IMR-90 (cell line): ENCODE measurements around the gene LILRB2. TPM values are rescaled to one million over a fixed set of nuclear protein-coding genes. Genes with fewer than 3 reads are reported as not detected.

ENCODE experiments used
- ATAC-seq: fragments of 200-7000 bp; cut with Tn5 transposase; 2 replicates; pipeline ENCODE4 v1.9.1; 2020; ENCODE audit warnings: low read depth, mild to moderate bottlenecking, moderate library complexity
- BruUV-seq: library from RNA; stranded (reverse); fragments of 400-500 nt; replicated peaks from 2 replicates; lab custom pipeline; 2021; lab: Mats Ljungman, UMichigan
- CTCF ChIA-PET: fragments of 300-600 bp; formaldehyde crosslinking; extraction: SDS; loops from one replicate; lab custom pipeline; 2021; ENCODE audit warnings: antibody characterized with exemption; lab: Yijun Ruan, JAX
- POLR2A ChIA-PET: fragments of 300-600 bp; sonication (Branson Sonifier 250); formaldehyde crosslinking; loops from one replicate; lab custom pipeline; 2022; ENCODE audit warnings: antibody characterized with exemption; ENCODE audit not compliant: unreplicated experiment; lab: Charles Lee
- DNase-seq: peaks from one replicate; pipeline ENCODE4 v3.0.0; 2013
- H2AFZ ChIP-seq: replicated peaks from 2 replicates; pipeline ENCODE3; 2013; ENCODE audit warnings: low read length, mild to moderate bottlenecking; ENCODE audit not compliant: poor library complexity
- H2AK5ac ChIP-seq: 2 replicates; pipeline ENCODE4 v1.6.1; 2013; ENCODE audit warnings: low read depth, low read length, inconsistent platforms
- H2AK9ac ChIP-seq: replicated peaks from 2 replicates; pipeline ENCODE3; 2013; ENCODE audit warnings: mild to moderate bottlenecking, low read depth, low read length, moderate library complexity; ENCODE audit not compliant: poor library complexity
- H2BK120ac ChIP-seq: 2 replicates; pipeline ENCODE4 v1.6.1; 2013; ENCODE audit warnings: low read depth, low read length, inconsistent platforms
- H2BK15ac ChIP-seq: 3 replicates; pipeline ENCODE4 v1.6.1; 2013; ENCODE audit warnings: low read depth, low read length, inconsistent platforms
- H2BK20ac ChIP-seq: 2 replicates; pipeline ENCODE4 v1.6.1; 2013; ENCODE audit warnings: low read depth, mild to moderate bottlenecking, inconsistent platforms, low read length, moderate library complexity
- H2BK5ac ChIP-seq: 2 replicates; pipeline ENCODE4 v1.6.1; 2013; ENCODE audit warnings: mild to moderate bottlenecking, low read depth, low read length, inconsistent platforms; ENCODE audit not compliant: poor library complexity, severe bottlenecking
- H3K14ac ChIP-seq: replicated peaks from 2 replicates; pipeline ENCODE4 v1.6.1; 2013; ENCODE audit warnings: low read depth, low read length, inconsistent platforms
- H3K18ac ChIP-seq: 2 replicates; pipeline ENCODE4 v1.6.1; 2013; ENCODE audit warnings: low read depth, low read length, control low read depth
- H3K23ac ChIP-seq: 2 replicates; pipeline ENCODE4 v1.6.1; 2013; ENCODE audit warnings: low read depth, low read length, inconsistent platforms
- H3K27ac ChIP-seq: 2 replicates; pipeline ENCODE4 v1.5.1; 2013; ENCODE audit warnings: mild to moderate bottlenecking, control low read depth, low read length; ENCODE audit not compliant: insufficient read depth
- H3K27me3 ChIP-seq: 2 replicates; pipeline ENCODE4 v1.6.1; 2013; ENCODE audit warnings: low read length; ENCODE audit not compliant: control insufficient read depth, insufficient read depth
- H3K36me3 ChIP-seq: 2 replicates; pipeline ENCODE4 v1.6.1; 2013; ENCODE audit warnings: low read length, mixed read lengths; ENCODE audit not compliant: control insufficient read depth, insufficient read depth
- H3K4ac ChIP-seq: 2 replicates; pipeline ENCODE4 v1.6.1; 2013; ENCODE audit warnings: low read depth, low read length, inconsistent platforms
- H3K4me1 ChIP-seq: 2 replicates; pipeline ENCODE4 v1.6.1; 2013; ENCODE audit warnings: low read length, mixed read lengths; ENCODE audit not compliant: control insufficient read depth, insufficient read depth
- H3K4me2 ChIP-seq: 2 replicates; pipeline ENCODE4 v1.6.1; 2013; ENCODE audit warnings: low read depth, mild to moderate bottlenecking, control low read depth, low read length, moderate library complexity
- H3K4me3 ChIP-seq: 2 replicates; pipeline ENCODE4 v1.5.1; 2013; ENCODE audit warnings: low read depth, mild to moderate bottlenecking, control low read depth, low read length, moderate library complexity; ENCODE audit not compliant: insufficient read depth
- H3K56ac ChIP-seq: 2 replicates; pipeline ENCODE4 v1.6.1; 2013; ENCODE audit warnings: low read length, inconsistent platforms; ENCODE audit not compliant: insufficient read depth; ENCODE audit errors: extremely low read depth
- H3K79me1 ChIP-seq, 2 experiments: 2 replicates each; pipeline ENCODE4 v1.6.1; 2013; ENCODE audit warnings: low read length in 2 of 2, inconsistent platforms in 1 of 2, low read depth in 1 of 2
- H3K9ac ChIP-seq: 2 replicates; pipeline ENCODE4 v1.6.1; 2013; ENCODE audit warnings: low read depth, low read length, control low read depth
- H3K9me1 ChIP-seq: 2 replicates; pipeline ENCODE4 v1.6.1; 2013; ENCODE audit warnings: low read length, inconsistent platforms; ENCODE audit not compliant: insufficient read depth
- H3K9me3 ChIP-seq: 2 replicates; pipeline ENCODE4 v1.6.1; 2013; ENCODE audit warnings: low read length; ENCODE audit not compliant: control insufficient read depth, insufficient read depth
- H4K20me1 ChIP-seq: 2 replicates; pipeline ENCODE4 v1.6.1; 2013; ENCODE audit warnings: low read length, inconsistent platforms; ENCODE audit not compliant: insufficient read depth
- H4K5ac ChIP-seq: 2 replicates; pipeline ENCODE4 v1.6.1; 2013; ENCODE audit warnings: mild to moderate bottlenecking, low read depth, low read length, control low read depth
- H4K8ac ChIP-seq, 2 experiments: 2 replicates each; pipeline ENCODE4 v1.6.1; 2013; ENCODE audit warnings: low read depth in 2 of 2, low read length in 2 of 2, control low read depth in 1 of 2, inconsistent platforms in 1 of 2
- H4K91ac ChIP-seq: 2 replicates; pipeline ENCODE4 v1.6.1; 2013; ENCODE audit warnings: low read depth, low read length, inconsistent platforms; ENCODE audit not compliant: insufficient read depth
- BHLHE40 ChIP-seq: fragments of 150-350 bp; IDR thresholded peaks from 2 replicates; pipeline ENCODE4 v1.6.1; 2016; ENCODE audit warnings: mild to moderate bottlenecking, low read depth, low read length
- ELK1 ChIP-seq: fragments of 150-350 bp; IDR thresholded peaks from 2 replicates; pipeline ENCODE4 v1.6.1; 2016; ENCODE audit warnings: low read depth, mild to moderate bottlenecking, low read length, moderate library complexity, borderline replicate concordance
- FOS ChIP-seq: fragments of 150-350 bp; IDR thresholded peaks from 2 replicates; pipeline ENCODE4 v1.6.1; 2016; ENCODE audit warnings: low read depth, low read length
- NFE2L2 ChIP-seq: fragments of 150-350 bp; IDR thresholded peaks from 2 replicates; pipeline ENCODE4 v1.6.1; 2016; ENCODE audit warnings: low read depth, mild to moderate bottlenecking, low read length
- POLR2A ChIP-seq: IDR thresholded peaks from 2 replicates; pipeline ENCODE4 v1.6.1; 2012; ENCODE audit warnings: mild to moderate bottlenecking, low read depth, low read length
- RAD21 ChIP-seq: IDR thresholded peaks from 2 replicates; pipeline ENCODE4 v1.6.1; 2012; ENCODE audit warnings: low read length, improper control_type of control experiment
- WGBS, 2 experiments: methylation state at CpG; one replicate each; pipeline versions ENCODE4 v1.1.5 to v1.1.7; 2013; ENCODE audit warnings: missing lambda C conversion rate in 2 of 2; ENCODE audit not compliant: insufficient read length in 1 of 2; ENCODE audit errors: extremely low coverage in 2 of 2; 5-methylcytosine and 5-hydroxymethylcytosine counted together
- dilution Hi-C: fragments of 300-500 bp; cut with HindIII; formaldehyde crosslinking; loops from one replicate; pipeline ENCODE4 v1.14.3; 2018; ENCODE audit warnings: low sequenced_read_pairs; ENCODE audit not compliant: unreplicated experiment
- in situ Hi-C: fragments of 300-500 bp; cut with MboI; formaldehyde crosslinking; loops from 3 replicates; pipeline ENCODE4 v1.14.3; 2019; ENCODE audit warnings: low sequenced_read_pairs, inconsistent platforms, mixed read lengths
- intact Hi-C: fragments of 100-400 bp; cut with micrococcal nuclease; formaldehyde crosslinking; loops from 2 replicates; pipeline ENCODE4 v1.10.0; 2022
- polyA plus RNA-seq, 3 experiments: library from polyadenylated mRNA; depleted of rRNA; stranded (reverse); fragments of >200 nt; gene quantifications; 2 replicates each; pipeline ENCODE4 v1.2.3, GENCODE V29; 2012; ENCODE audit warnings: low replicate concordance in 1 of 3
- total RNA-seq: library from RNA; depleted of rRNA; stranded (reverse); fragments of >200 nt; gene quantifications from 2 replicates; pipeline ENCODE4 v1.2.3, GENCODE V29; 2012
- TF ChIP-seq, protein P1 (sequence below): conservative IDR thresholded peaks from 2 replicates; pipeline ENCODE4 v1.5.1; 2012; ENCODE audit warnings: mild to moderate bottlenecking, low read depth, low read length, improper control_type of control experiment

LILRB2 gene
- total and polyA plus RNA-seq, 2 of the 4 experiments (the other 2 are of a cell fraction): not detected

DNA sequence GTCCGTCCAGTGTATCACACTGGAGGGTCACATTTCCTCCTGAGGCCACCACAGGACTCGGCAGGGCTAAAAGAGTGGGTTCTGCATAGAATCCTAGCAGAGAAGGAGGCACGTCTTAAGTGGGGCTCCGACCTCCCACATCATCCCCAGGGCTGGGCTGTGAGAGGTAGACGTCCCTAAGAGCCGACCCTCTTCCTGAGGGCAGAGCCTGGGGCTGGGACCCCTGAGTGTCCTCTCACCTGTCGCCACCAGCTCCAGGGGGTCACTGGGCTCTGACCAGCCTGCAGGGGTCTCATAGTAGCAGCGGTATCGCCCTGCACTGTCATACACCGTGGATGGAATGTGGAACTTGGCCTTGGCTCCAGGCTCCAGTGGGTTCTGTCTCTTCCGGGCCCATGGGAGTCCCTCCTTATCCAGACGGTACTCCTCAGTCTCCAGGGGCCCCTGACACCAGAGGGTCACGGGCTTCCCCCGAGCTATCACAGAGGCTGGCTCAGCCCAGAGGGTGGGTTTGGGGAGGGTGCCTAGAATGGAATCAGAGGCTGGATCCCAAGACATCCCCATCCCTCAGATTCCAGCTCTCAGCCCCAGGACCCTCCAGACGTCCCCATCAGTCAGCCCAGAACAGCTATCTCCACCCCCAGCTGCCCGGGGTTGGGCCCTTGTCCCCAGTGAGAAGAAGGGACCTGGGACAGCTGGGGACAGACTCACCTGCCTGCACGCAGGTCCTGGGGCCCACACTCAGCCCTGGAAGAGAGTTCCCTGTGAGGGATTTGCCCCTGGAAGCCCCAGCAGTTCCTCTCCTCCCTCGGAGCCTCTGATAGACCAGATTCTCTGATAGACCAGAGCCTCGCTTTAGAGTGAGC, 24.4 kb downstream of the LILRB2 start (continued):
- no peak for TF ChIP-seq FOS

DNA sequence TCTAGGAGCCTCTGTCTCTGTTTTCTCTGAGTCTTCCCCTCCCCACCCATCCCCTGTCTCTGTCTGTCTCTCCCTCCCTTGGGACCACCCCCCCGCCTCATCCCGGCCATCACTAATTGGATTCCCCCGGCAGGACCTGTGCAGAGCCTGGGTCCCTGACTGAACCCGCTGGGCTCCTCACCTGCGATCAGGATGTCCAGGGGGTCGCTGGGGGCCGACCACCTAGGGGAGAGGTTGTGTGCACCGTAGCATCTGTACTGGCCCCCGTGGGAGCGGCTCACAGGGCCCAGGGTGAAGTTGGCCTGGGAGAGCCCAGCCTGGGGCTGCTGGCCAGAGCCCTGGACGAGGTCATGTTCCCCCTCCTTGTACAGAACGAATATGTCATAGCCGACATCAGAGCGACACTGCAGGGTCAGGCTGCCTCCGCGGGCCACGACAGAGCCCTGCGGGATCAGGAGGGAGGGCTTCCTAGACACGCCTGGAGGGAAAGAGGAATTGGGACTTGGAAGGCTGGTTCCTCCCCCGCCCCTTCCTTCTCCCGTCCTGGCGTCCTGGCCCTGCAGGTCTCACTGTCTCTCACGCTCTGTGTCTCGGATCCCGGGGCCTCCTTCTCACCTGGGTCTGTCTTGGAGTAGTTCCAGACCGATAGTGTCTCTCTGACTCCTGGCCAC, 25.7 kb downstream of the LILRB2 start:
- no peaks in the 10 kb centered on the region for H4K20me1 ChIP-seq
- no peak overlapping the region for H3K56ac ChIP-seq
- H3K4ac ChIP-seq: no peak overlapping the region
- no peaks in the 10 kb centered on the region for H3K4me1 ChIP-seq
- no peaks in the 10 kb centered on the region for H3K9me3 ChIP-seq
- peaks cover 22% of the 10 kb centered on the region for H3K27me3 ChIP-seq
- BruUV-seq: no TSS peak
- no peak overlapping the region for H3K27ac ChIP-seq
- 27% methylated on average over 6 of the region's 26 CpGs; no CpG with 5 or more reads in 1 of the 2 experiments for WGBS, 2 experiments
- H2BK20ac ChIP-seq: no peak overlapping the region
- H4K91ac ChIP-seq: no peak overlapping the region
- H2BK120ac ChIP-seq: no peak overlapping the region
- H3K4me2 ChIP-seq: no peak overlapping the region
- dilution Hi-C loops: no loop called here
- no peak for ATAC-seq
- H3K18ac ChIP-seq: no peak overlapping the region
- H3K9me1 ChIP-seq: no peaks in the 10 kb centered on the region
- no peak overlapping the region for H2AK9ac ChIP-seq
- no peak for DNase-seq
- H2BK5ac ChIP-seq: no peak overlapping the region
- H3K36me3 ChIP-seq: no peaks in the 10 kb centered on the region
- in situ Hi-C loops: no loop called here
- H4K5ac ChIP-seq: no peak overlapping the region
- H3K9ac ChIP-seq: no peak overlapping the region
- H3K4me3 ChIP-seq: no peak overlapping the region
- H3K14ac ChIP-seq: no peak overlapping the region
- H3K79me1 ChIP-seq: no peaks in the 10 kb centered on the region
- H3K23ac ChIP-seq: no peak overlapping the region
- ChIA-PET POLR2A (no interaction called here), CTCF (no interaction called here)
- intact Hi-C loops: no loop called here
- H2AFZ ChIP-seq: peak overlapping the region; percentile 43
- no peak for TF ChIP-seq FOS
- TF ChIP-seq NFE2L2: no peak
- TF ChIP-seq BHLHE40: no peak
- TF ChIP-seq, protein P1, sequence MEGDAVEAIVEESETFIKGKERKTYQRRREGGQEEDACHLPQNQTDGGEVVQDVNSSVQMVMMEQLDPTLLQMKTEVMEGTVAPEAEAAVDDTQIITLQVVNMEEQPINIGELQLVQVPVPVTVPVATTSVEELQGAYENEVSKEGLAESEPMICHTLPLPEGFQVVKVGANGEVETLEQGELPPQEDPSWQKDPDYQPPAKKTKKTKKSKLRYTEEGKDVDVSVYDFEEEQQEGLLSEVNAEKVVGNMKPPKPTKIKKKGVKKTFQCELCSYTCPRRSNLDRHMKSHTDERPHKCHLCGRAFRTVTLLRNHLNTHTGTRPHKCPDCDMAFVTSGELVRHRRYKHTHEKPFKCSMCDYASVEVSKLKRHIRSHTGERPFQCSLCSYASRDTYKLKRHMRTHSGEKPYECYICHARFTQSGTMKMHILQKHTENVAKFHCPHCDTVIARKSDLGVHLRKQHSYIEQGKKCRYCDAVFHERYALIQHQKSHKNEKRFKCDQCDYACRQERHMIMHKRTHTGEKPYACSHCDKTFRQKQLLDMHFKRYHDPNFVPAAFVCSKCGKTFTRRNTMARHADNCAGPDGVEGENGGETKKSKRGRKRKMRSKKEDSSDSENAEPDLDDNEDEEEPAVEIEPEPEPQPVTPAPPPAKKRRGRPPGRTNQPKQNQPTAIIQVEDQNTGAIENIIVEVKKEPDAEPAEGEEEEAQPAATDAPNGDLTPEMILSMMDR: no peak
- no peak for TF ChIP-seq ELK1
- TF ChIP-seq RAD21: no peak
- TF ChIP-seq POLR2A: no peak
- no peak overlapping the region for H2AK5ac ChIP-seq
- H4K8ac ChIP-seq: no peak overlapping the region
- no peak overlapping the region for H2BK15ac ChIP-seq
